ENCODE data around the gene JPH2.

GRCh38 chr20:44129911-44130718, 56.9 kb downstream of the JPH2 start:
- TF ChIP-seq FOXM1 (IDR thresholded peaks at IDR 0.05; ENCODE audit: low read depth, low read length) (no peak), SMC3 (IDR thresholded peaks at IDR 0.05; ENCODE audit: borderline replicate concordance, low read length) (no peak), POLR2A (IDR thresholded peaks at IDR 0.05; ENCODE audit: low read depth, low read length) (no peak), TCF12 (IDR thresholded peaks at IDR 0.05; ENCODE audit: low read depth, low read length) (no peak), POLR2AphosphoS5 (IDR thresholded peaks at IDR 0.05; ENCODE audit: low read length) (no peak), MTA3 (IDR thresholded peaks at IDR 0.05; ENCODE audit: borderline replicate concordance, low read length) (no peak), NR2C2 (IDR thresholded peaks at IDR 0.05; ENCODE audit: borderline replicate concordance, control insufficient read depth, insufficient read length, low read depth) (no peak)
- TF ChIP-seq, protein P1, sequence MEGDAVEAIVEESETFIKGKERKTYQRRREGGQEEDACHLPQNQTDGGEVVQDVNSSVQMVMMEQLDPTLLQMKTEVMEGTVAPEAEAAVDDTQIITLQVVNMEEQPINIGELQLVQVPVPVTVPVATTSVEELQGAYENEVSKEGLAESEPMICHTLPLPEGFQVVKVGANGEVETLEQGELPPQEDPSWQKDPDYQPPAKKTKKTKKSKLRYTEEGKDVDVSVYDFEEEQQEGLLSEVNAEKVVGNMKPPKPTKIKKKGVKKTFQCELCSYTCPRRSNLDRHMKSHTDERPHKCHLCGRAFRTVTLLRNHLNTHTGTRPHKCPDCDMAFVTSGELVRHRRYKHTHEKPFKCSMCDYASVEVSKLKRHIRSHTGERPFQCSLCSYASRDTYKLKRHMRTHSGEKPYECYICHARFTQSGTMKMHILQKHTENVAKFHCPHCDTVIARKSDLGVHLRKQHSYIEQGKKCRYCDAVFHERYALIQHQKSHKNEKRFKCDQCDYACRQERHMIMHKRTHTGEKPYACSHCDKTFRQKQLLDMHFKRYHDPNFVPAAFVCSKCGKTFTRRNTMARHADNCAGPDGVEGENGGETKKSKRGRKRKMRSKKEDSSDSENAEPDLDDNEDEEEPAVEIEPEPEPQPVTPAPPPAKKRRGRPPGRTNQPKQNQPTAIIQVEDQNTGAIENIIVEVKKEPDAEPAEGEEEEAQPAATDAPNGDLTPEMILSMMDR (IDR thresholded peaks at IDR 0.05 in 2 of 3, conservative IDR thresholded peaks at IDR 0.05 in 1 of 3; ENCODE audit: control insufficient read depth in 2 of 3, extremely low read depth in 1 of 3, insufficient read depth in 1 of 3, low read depth in 3 of 3, low read length in 3 of 3): no peak

All from GM12878 (cell line).